PC-9 (cell line): ENCODE measurements around the gene OSBPL2. TPM values are rescaled to one million over a fixed set of nuclear protein-coding genes. Genes with fewer than 3 reads are reported as not detected.

Source experiments
- BruUV-seq: library from RNA; stranded (reverse); fragments of 400-500 nt; replicated peaks from 2 replicates; lab custom pipeline; 2021; lab: Mats Ljungman, UMichigan
- CTCF ChIA-PET: fragments of 300-600 bp; sonication (Branson Sonifier 250); formaldehyde crosslinking; loops from one replicate; lab custom pipeline; 2022; ENCODE audit warnings: antibody characterized with exemption; lab: Charles Lee
- POLR2A ChIA-PET: fragments of 300-600 bp; sonication (Branson Sonifier 250); formaldehyde crosslinking; loops from one replicate; lab custom pipeline; 2022; ENCODE audit warnings: antibody characterized with exemption; ENCODE audit not compliant: unreplicated experiment; lab: Charles Lee
- DNase-seq, 2 experiments: peaks; one replicate each; pipeline versions ENCODE4 v3.0.0 to v3.0.0-alpha.2; 2015 to 2022; ENCODE audit warnings: mixed read lengths in 1 of 2
- H2AFZ ChIP-seq: fragments of 200-600 bp; sonication (generic); 2 replicates; pipeline ENCODE4 v1.8.1; 2017; ENCODE audit warnings: antibody characterized with exemption
- H3F3A ChIP-seq: fragments of 200-600 bp; sonication (generic); 2 replicates; pipeline ENCODE4 v1.8.1; 2017; ENCODE audit warnings: antibody characterized with exemption, mild to moderate bottlenecking, low read depth; ENCODE audit not compliant: insufficient read depth
- H3K27ac ChIP-seq: fragments of 200-600 bp; sonication (generic); 2 replicates; pipeline ENCODE4 v1.6.1; 2016; ENCODE audit warnings: mixed run types
- H3K27me3 ChIP-seq: fragments of 200-600 bp; sonication (generic); 2 replicates; pipeline ENCODE4 v1.6.1; 2016; ENCODE audit warnings: low read depth, mixed run types; ENCODE audit not compliant: insufficient read depth
- H3K36me3 ChIP-seq: fragments of 200-600 bp; sonication (generic); 2 replicates; pipeline ENCODE4 v1.6.1; 2016; ENCODE audit warnings: low read depth, mixed run types
- H3K4me1 ChIP-seq: fragments of 200-600 bp; sonication (generic); replicated peaks from 2 replicates; pipeline ENCODE4 v1.6.1; 2016; ENCODE audit warnings: mixed run types; ENCODE audit not compliant: insufficient read depth
- H3K4me2 ChIP-seq: fragments of 200-600 bp; sonication (generic); 2 replicates; pipeline ENCODE4 v1.6.1; 2017; ENCODE audit warnings: mixed run types
- H3K4me3 ChIP-seq: fragments of 200-600 bp; sonication (generic); 2 replicates; pipeline ENCODE4 v1.6.1; 2016; ENCODE audit warnings: mixed run types
- H3K79me2 ChIP-seq: fragments of 200-600 bp; sonication (generic); 2 replicates; pipeline ENCODE4 v1.6.1; 2017; ENCODE audit warnings: low read depth, mixed run types
- H3K9me2 ChIP-seq: fragments of 200-600 bp; sonication (generic); 2 replicates; pipeline ENCODE4 v1.8.1; 2017; ENCODE audit warnings: mild to moderate bottlenecking; ENCODE audit not compliant: insufficient read depth
- H3K9me3 ChIP-seq: fragments of 200-600 bp; sonication (generic); 2 replicates; pipeline ENCODE4 v1.8.1; 2016; ENCODE audit warnings: low read depth; ENCODE audit not compliant: insufficient read depth
- H4K20me1 ChIP-seq: fragments of 200-600 bp; sonication (generic); 2 replicates; pipeline ENCODE4 v1.8.1; 2017; ENCODE audit not compliant: insufficient read depth
- CTCF ChIP-seq: fragments of 200-600 bp; sonication (generic); conservative IDR thresholded peaks from 2 replicates; pipeline ENCODE4 v1.6.1; 2017; ENCODE audit warnings: mixed run types, antibody characterized with exemption, mild to moderate bottlenecking, moderate library complexity
- EZH2 ChIP-seq: fragments of 200-600 bp; sonication (generic); IDR thresholded peaks from 2 replicates; pipeline ENCODE4 v1.8.0; 2017; ENCODE audit warnings: antibody characterized with exemption, low read depth
- intact Hi-C: fragments of 100-400 bp; cut with micrococcal nuclease; formaldehyde crosslinking; loops from one replicate; pipeline ENCODE4 v1.10.0; 2022; ENCODE audit not compliant: unreplicated experiment
- total RNA-seq: library from RNA; stranded (reverse); gene quantifications from 2 replicates; pipeline ENCODE4 v1.2.3, GENCODE V29; 2021

OSBPL2 gene
- total RNA-seq, 1 experiment from 2014 or later = 84.8 TPM

DNA sequence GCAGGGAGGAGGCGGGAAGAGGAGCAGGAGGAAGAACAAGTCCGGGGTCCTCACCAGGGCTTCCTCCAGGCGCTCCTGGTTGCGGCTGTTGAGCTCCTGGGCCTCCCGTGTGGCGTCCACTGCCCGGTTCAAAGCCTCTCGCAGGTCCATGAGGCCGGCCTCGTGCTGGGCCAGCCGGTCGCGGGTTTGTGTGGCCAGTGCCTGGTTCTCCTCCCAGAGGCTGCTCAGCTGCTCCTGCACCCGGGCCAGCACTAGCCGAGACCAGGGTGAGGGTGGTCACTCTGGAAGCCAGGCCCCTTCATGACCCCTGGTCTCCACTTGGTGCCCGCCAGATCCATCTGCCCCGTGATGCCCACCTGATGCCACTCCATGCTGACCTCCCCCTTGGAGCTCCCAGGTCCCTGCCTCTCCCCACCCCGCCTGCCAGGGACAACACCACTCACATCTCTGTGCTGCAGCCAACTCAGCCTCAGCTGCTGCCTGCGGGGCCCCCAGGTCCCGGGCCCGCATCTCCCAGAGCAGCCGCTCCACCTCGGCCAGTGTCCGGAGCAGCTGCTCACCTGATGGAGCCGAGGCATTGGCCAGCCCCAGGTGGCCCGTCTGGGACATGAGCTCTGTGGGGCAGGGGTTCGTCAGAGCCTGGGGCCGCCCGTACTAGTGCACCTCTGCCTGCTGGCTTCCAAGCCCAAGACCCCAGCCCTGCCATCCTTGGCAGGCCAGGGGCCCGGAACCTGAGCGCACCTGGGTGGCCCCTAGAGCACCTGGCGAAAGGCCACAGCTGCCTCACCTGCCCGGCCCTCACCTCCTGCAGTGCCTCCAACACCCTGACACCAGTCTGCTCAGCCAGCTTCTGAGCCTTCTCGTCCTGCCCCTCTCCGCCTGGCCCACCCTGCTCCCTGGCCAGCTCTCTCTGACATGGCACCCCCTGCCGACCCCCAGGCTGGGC, 80.4 kb downstream of the OSBPL2 start:
- intact Hi-C loops = no loop called here
- H2AFZ ChIP-seq = no peak overlapping the region
- peaks cover 73% of the 10 kb centered on the region for H3F3A ChIP-seq
- peaks cover 64% of the 10 kb centered on the region for H4K20me1 ChIP-seq
- H3K9me3 ChIP-seq = no peaks in the 10 kb centered on the region
- H3K9me2 ChIP-seq = no peaks in the 10 kb centered on the region
- no peak overlapping the region for H3K27ac ChIP-seq
- no peaks in the 10 kb centered on the region for H3K27me3 ChIP-seq
- no peak overlapping the region for H3K4me2 ChIP-seq
- peaks cover 37% of the 10 kb centered on the region for H3K36me3 ChIP-seq
- BruUV-seq = no TSS peak
- TF ChIP-seq CTCF (no peak), EZH2 (no peak)
- no peak overlapping the region for H3K4me3 ChIP-seq
- DNase-seq = peak in 1 of 2 experiments; percentile 48
- H3K4me1 ChIP-seq = no peaks in the 10 kb centered on the region
- peaks cover 26% of the 10 kb centered on the region for H3K79me2 ChIP-seq
- ChIA-PET CTCF (no interaction called here), POLR2A (interaction anchor here (0.7 kb wide), 1 partner anchor 47 kb away, joined by 3 read pairs; no protein-coding TSS in a partner anchor)

DNA sequence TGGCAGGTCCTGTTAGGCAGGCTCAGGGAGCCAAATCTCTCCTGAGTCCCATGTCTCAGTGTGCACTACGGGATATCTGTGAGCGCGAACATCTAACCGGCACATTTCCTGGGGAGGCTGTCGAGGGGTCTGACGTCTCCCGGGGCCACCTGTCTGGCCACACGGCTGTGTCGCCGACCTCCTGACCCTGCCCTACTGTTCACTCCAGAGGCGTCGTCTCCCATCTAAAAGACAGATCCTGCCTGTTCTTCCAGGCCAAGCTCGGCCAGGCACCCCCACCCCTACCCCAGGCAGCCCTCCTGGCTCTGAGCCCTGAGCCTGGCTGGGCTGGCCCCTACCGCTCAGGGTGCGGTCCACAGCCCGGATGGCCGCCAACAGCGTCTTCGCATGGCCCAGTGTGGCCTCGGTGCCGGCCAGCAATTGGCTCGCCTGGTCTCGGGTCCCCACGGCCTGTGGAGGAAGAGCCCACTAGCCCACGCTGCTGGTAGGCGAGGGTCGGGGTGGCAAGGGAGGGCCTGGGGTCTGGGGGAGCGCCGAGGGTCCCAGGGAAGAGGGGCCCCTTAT, 81.1 kb downstream of the OSBPL2 start:
- no peak for TF ChIP-seq CTCF
- TF ChIP-seq EZH2 = no peak
- intact Hi-C loops = no loop called here
- H3K9me2 ChIP-seq = no peaks in the 10 kb centered on the region
- no peak for DNase-seq
- CTCF ChIA-PET = no interaction called here
- peaks cover 77% of the 10 kb centered on the region for H3F3A ChIP-seq
- BruUV-seq = no TSS peak
- H3K9me3 ChIP-seq = no peaks in the 10 kb centered on the region
- no peak overlapping the region for H2AFZ ChIP-seq
- no peaks in the 10 kb centered on the region for H3K27me3 ChIP-seq
- H3K4me1 ChIP-seq = no peaks in the 10 kb centered on the region
- H3K36me3 ChIP-seq = peaks cover 35% of the 10 kb centered on the region
- H3K4me2 ChIP-seq = no peak overlapping the region
- no peak overlapping the region for H3K27ac ChIP-seq
- peaks cover 68% of the 10 kb centered on the region for H4K20me1 ChIP-seq
- no peak overlapping the region for H3K4me3 ChIP-seq
- POLR2A ChIA-PET = no interaction called here
- peaks cover 24% of the 10 kb centered on the region for H3K79me2 ChIP-seq

GRCh38 chr20:62320581-62321354, 82.4 kb downstream of the OSBPL2 start:
- Histone ChIP-seq H3K4me1 (no peaks in the 10 kb centered on the region), H3K4me3 (no peak overlapping the region), H3K79me2 (peaks cover 19% of the 10 kb centered on the region), H2AFZ (no peak overlapping the region), H4K20me1 (peaks cover 61% of the 10 kb centered on the region), H3K9me3 (no peaks in the 10 kb centered on the region), H3K27me3 (no peaks in the 10 kb centered on the region), H3K9me2 (no peaks in the 10 kb centered on the region), H3K27ac (0 out of 2 replicates have a peak overlapping the region, but pooled peaks have one; percentile 10), H3F3A (peaks cover 75% of the 10 kb centered on the region), H3K36me3 (peaks cover 26% of the 10 kb centered on the region), H3K4me2 (no peak overlapping the region)
- TF ChIP-seq EZH2 (no peak), CTCF (no peak)
- peak in 1 of 2 experiments; percentile 61 for DNase-seq
- ChIA-PET POLR2A (no interaction called here), CTCF (no interaction called here)
- no TSS peak for BruUV-seq
- intact Hi-C loops = loop anchor here (2.0 kb wide), 1 partner anchor 30 kb away; no protein-coding TSS in a partner anchor
